OCI-LY1 (cell line): ENCODE results near the gene CDC123.

Experiments
- EZH2 ChIP-seq: fragments of 200-600 bp; sonication (generic), shearing (Covaris generic); IDR thresholded peaks from 2 replicates; pipeline ENCODE4 v1.8.0; 2017; ENCODE audit warnings: borderline replicate concordance, mixed run types, mild to moderate bottlenecking, antibody characterized with exemption, low read length, moderate library complexity, mixed read lengths
- TF ChIP-seq, protein P1 (sequence below): fragments of 200-600 bp; sonication (generic), shearing (Covaris generic); IDR thresholded peaks from 2 replicates; pipeline ENCODE4 v1.5.1; 2017; ENCODE audit warnings: mild to moderate bottlenecking, antibody characterized with exemption, low read length, moderate library complexity, mixed read lengths

DNA sequence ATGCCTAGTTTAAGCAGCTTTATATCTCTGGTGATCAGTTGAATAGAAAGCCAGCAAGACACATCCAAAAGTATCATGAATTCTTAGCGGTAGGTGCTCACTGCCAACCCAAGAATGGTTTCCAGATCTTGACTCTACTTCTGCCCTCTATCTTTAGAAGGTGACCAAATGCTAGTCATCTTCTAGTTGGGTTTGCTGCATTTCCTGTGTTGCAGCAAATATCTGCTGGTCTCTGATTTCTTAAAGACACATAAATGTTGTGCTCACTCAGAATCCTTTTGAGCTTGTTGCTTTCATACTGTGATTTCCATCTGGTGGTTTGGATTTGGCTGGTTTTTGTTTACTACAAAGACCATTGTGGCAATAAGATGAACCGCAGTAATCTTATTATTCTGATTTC lies 2.2 kb downstream of the CDC123 start:
- TF ChIP-seq, protein P1, sequence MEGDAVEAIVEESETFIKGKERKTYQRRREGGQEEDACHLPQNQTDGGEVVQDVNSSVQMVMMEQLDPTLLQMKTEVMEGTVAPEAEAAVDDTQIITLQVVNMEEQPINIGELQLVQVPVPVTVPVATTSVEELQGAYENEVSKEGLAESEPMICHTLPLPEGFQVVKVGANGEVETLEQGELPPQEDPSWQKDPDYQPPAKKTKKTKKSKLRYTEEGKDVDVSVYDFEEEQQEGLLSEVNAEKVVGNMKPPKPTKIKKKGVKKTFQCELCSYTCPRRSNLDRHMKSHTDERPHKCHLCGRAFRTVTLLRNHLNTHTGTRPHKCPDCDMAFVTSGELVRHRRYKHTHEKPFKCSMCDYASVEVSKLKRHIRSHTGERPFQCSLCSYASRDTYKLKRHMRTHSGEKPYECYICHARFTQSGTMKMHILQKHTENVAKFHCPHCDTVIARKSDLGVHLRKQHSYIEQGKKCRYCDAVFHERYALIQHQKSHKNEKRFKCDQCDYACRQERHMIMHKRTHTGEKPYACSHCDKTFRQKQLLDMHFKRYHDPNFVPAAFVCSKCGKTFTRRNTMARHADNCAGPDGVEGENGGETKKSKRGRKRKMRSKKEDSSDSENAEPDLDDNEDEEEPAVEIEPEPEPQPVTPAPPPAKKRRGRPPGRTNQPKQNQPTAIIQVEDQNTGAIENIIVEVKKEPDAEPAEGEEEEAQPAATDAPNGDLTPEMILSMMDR: no peak
- TF ChIP-seq EZH2: no peak
